Esophagus squamous epithelium (tissue), 4 donors: ENCODE measurements around the gene COG7.

Experiments
- CTCF ChIP-seq, 6 experiments: fragments of 450-650 bp in 4 of 6; fragments of 200-600 bp in 2 of 6; sonication (generic) in 2 of 6; IDR thresholded peaks; one replicate each; pipeline ENCODE4 v1.5.1; 2016 to 2019; ENCODE audit warnings: antibody characterized with exemption in 6 of 6, mild to moderate bottlenecking in 4 of 6, moderate library complexity in 4 of 6
- POLR2A ChIP-seq, 4 donors: fragments of 450-650 bp; IDR thresholded peaks; one replicate each; pipeline ENCODE4 v1.6.1; 2017; ENCODE audit warnings: antibody characterized with exemption in 4 of 4, mild to moderate bottlenecking in 4 of 4, moderate library complexity in 3 of 4

- TF ChIP-seq POLR2A (IDR thresholded peaks at IDR 0.05) (no peak), CTCF (IDR thresholded peaks at IDR 0.05) (no peak)
Observed at GRCh38 chr16:23343643-23344612, 109.1 kb downstream of the COG7 start.
